Mesothelial cell of epicardium (in vitro differentiated cells): ENCODE measurements around the gene SLC38A1. TPM values are rescaled to one million over a fixed set of nuclear protein-coding genes. Genes with fewer than 3 reads are reported as not detected.

Source experiments
- DNase-seq, 2 experiments: peaks; one replicate each; pipeline ENCODE4 v3.0.0; 2021; ENCODE audit warnings: low spot score in 2 of 2; ENCODE audit not compliant: unreplicated experiment in 2 of 2
- H3K27ac Mint-ChIP-seq: 2 replicates; pipeline ENCODE4 v1.8.0; 2021; ENCODE audit warnings: mixed read lengths
- H3K27me3 Mint-ChIP-seq: 2 replicates; pipeline ENCODE4 v1.8.0; 2021; ENCODE audit warnings: low read depth, mixed read lengths
- H3K36me3 Mint-ChIP-seq: 2 replicates; pipeline ENCODE4 v1.8.0; 2021; ENCODE audit warnings: mixed read lengths
- H3K4me1 Mint-ChIP-seq: 2 replicates; pipeline ENCODE4 v1.8.0; 2021; ENCODE audit warnings: mixed read lengths
- H3K4me3 Mint-ChIP-seq: 2 replicates; pipeline ENCODE4 v1.8.0; 2021; ENCODE audit warnings: mild to moderate bottlenecking, moderate library complexity, mixed read lengths
- H3K9me3 Mint-ChIP-seq: 2 replicates; pipeline ENCODE4 v1.8.0; 2021; ENCODE audit warnings: mixed read lengths
- total RNA-seq: library from RNA; stranded (reverse); gene quantifications from 3 replicates; pipeline ENCODE4 v1.2.1, GENCODE V29; 2021
- TF ChIP-seq, protein P1 (sequence below): fragments of 200-600 bp; sonication (generic); IDR thresholded peaks from one replicate; pipeline ENCODE4 v1.5.0; 2021; ENCODE audit warnings: antibody characterized with exemption; ENCODE audit not compliant: unreplicated experiment

SLC38A1 gene
- total RNA-seq, 1 donor from 2014 or later, result 114 TPM

- Mint-ChIP-seq H3K4me1 (peaks cover 45% of the 10 kb centered on the region), H3K36me3 (peaks cover 14% of the 10 kb centered on the region), H3K27me3 (no peaks in the 10 kb centered on the region), H3K4me3 (no peak overlapping the region), H3K9me3 (no peaks in the 10 kb centered on the region), H3K27ac (peak overlapping the region; percentile 79)
- TF ChIP-seq, protein P1, sequence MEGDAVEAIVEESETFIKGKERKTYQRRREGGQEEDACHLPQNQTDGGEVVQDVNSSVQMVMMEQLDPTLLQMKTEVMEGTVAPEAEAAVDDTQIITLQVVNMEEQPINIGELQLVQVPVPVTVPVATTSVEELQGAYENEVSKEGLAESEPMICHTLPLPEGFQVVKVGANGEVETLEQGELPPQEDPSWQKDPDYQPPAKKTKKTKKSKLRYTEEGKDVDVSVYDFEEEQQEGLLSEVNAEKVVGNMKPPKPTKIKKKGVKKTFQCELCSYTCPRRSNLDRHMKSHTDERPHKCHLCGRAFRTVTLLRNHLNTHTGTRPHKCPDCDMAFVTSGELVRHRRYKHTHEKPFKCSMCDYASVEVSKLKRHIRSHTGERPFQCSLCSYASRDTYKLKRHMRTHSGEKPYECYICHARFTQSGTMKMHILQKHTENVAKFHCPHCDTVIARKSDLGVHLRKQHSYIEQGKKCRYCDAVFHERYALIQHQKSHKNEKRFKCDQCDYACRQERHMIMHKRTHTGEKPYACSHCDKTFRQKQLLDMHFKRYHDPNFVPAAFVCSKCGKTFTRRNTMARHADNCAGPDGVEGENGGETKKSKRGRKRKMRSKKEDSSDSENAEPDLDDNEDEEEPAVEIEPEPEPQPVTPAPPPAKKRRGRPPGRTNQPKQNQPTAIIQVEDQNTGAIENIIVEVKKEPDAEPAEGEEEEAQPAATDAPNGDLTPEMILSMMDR, result no peak
- DNase-seq, result no peak
These were observed 47.4 kb downstream of the SLC38A1 start for GRCh38 chr12:46221255-46222128.

GRCh38 chr12:46219877-46220655 is 48.8 kb downstream of the SLC38A1 start:
- Mint-ChIP-seq H3K9me3 (no peaks in the 10 kb centered on the region), H3K4me3 (no peak overlapping the region), H3K27me3 (no peaks in the 10 kb centered on the region), H3K27ac (peak overlapping the region; percentile 89), H3K4me1 (peaks cover 49% of the 10 kb centered on the region), H3K36me3 (peaks cover 18% of the 10 kb centered on the region)
- DNase-seq, result no peak
- TF ChIP-seq, protein P1, result no peak

DNA sequence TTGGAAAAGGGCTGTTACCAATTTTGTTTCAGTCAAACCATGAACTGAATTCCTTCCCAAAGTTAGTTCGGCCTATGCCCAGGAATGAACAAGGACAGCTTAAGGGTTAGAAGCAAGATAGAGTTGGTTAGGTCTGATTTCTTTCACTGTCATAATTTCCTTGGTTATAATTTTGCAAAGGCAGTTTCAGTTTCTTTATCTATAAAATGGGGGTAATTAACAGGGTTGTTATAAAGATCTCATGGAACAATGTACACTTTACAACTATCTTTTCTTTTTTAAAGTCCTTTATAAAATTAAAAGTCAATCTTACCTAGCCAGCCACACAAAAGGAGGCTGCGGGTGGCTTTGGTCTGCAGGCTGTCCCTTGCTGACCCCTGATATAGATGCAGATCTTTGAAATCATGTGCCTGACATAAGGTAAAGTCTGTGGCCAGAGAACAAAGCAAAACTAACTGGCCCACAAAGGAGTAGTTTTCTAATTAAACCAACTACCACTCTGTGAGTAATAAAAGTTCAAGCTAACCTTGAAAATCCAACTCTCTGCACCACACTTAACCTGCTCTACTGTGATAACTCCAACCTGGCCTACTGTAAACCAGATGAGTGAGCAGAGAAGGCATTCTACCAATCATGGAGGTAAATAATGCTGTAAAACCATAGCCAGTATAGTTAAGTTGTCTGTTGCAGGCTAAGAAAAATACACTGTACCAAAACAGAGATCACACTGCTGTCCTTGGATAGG is 49.5 kb downstream of the SLC38A1 start:
- DNase-seq, result no peak
- Mint-ChIP-seq H3K36me3 (peaks cover 11% of the 10 kb centered on the region), H3K27ac (peak overlapping the region; percentile 89), H3K4me1 (peaks cover 49% of the 10 kb centered on the region), H3K27me3 (no peaks in the 10 kb centered on the region), H3K9me3 (no peaks in the 10 kb centered on the region), H3K4me3 (no peak overlapping the region)
- TF ChIP-seq, protein P1, result no peak

DNA sequence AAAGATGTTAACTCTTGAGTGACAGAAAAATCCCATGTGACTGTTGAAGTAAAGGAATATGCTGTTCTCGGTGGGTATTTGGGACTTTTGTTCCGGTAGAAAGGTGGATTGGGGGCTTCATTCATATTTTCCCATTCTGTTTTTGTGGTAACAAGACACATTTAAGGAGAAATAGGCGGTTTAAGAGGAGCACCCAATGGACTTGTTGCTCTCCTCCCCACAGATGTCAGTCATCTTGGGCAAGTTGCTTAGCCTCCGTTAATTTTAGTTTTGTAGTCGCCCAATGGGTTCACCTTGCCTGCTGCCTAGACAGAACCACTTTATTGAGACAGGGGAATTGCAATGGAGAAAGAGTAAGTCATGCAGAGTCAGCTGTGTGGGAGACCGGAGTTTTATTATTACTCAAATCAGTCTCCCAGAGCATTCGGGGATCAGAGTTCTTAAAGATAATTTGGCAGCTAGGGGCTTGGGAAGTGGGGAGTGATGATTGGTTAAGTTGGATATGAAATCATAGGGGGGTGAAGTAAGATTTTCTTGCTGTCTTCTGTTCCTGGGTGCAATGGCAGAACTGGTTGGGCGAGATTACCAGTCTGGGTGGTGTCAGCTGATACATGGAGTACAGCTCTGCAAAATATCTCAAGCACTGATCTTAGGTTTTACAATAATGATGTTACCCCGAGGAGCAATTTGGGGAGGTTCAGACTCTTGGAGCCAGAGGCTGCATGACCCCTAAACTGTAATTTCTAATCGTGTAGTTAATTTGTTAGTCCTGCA is 50.3 kb downstream of the SLC38A1 start:
- Mint-ChIP-seq H3K36me3 (peaks cover 9% of the 10 kb centered on the region), H3K4me1 (peaks cover 49% of the 10 kb centered on the region), H3K27me3 (no peaks in the 10 kb centered on the region), H3K27ac (peak overlapping the region; percentile 71), H3K9me3 (no peaks in the 10 kb centered on the region), H3K4me3 (no peak overlapping the region)
- no peak for DNase-seq
- TF ChIP-seq, protein P1, result no peak
